ENCODE data around the gene WHRN.

DNA sequence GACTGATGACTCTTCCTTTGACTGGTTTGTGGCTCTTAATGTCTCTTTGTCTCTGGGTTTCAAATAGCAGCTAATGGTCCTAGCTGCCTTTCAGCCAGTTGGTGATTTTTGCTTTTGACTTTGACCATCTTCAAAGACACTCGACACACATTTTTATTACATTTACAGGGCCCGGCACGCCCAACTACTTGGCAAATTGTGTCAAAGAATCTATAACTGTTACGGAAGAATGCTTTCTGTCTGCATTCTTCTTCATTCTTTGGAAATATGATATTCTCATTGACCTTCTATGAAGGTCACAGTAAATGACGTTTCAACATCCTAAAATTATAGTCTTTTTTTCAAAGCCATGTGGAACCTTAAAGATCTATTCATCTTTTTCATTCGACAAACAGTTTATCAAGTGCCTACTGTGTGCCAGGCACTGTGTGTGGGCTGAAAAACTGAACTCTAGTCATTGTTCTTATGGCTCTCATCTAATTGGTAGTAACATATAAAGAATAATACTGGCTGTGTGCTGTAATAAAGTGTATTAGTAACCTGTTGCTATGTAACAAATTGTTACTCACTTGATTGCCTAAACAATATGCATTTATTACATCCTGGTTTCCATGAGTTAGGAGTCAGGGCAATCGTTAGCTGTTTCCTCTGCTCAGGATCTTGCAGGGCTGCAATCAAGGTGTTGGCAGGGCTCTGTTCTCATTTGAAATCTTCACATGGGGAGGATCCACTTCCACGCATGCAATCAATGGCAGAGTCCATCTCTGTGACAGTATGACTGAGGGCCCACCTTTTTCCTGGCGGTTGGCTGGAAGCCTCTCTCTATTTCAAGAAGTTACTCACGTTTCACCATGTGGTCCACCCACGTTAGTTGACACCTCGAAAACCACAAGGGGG, 7.0 kb upstream of the WHRN start:
- TF ChIP-seq ZNF232 (CRISPR knock-in tag; IDR thresholded peaks at IDR 0.05; ENCODE audit: borderline replicate concordance) (no peak), XBP1 (CRISPR knock-in tag; IDR thresholded peaks at IDR 0.05) (no peak), RAD51 (IDR thresholded peaks at IDR 0.05; ENCODE audit: borderline replicate concordance) (no peak), ZZZ3 (CRISPR knock-in tag; IDR thresholded peaks at IDR 0.05; ENCODE audit: borderline replicate concordance) (no peak), KMT2B (CRISPR knock-in tag; IDR thresholded peaks at IDR 0.05) (no peak), POLR2A (IDR thresholded peaks at IDR 0.05; ENCODE audit: insufficient read depth in 1 of 2, low read depth in 2 of 2, low read length in 2 of 2) (no peak), HNRNPL (IDR thresholded peaks at IDR 0.05; ENCODE audit: low read depth, low read length) (no peak)
- TF ChIP-seq, protein P1, sequence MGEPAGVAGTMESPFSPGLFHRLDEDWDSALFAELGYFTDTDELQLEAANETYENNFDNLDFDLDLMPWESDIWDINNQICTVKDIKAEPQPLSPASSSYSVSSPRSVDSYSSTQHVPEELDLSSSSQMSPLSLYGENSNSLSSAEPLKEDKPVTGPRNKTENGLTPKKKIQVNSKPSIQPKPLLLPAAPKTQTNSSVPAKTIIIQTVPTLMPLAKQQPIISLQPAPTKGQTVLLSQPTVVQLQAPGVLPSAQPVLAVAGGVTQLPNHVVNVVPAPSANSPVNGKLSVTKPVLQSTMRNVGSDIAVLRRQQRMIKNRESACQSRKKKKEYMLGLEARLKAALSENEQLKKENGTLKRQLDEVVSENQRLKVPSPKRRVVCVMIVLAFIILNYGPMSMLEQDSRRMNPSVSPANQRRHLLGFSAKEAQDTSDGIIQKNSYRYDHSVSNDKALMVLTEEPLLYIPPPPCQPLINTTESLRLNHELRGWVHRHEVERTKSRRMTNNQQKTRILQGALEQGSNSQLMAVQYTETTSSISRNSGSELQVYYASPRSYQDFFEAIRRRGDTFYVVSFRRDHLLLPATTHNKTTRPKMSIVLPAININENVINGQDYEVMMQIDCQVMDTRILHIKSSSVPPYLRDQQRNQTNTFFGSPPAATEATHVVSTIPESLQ (CRISPR knock-in tag; conservative IDR thresholded peaks at IDR 0.05), result no peak
- TF ChIP-seq, protein P2, sequence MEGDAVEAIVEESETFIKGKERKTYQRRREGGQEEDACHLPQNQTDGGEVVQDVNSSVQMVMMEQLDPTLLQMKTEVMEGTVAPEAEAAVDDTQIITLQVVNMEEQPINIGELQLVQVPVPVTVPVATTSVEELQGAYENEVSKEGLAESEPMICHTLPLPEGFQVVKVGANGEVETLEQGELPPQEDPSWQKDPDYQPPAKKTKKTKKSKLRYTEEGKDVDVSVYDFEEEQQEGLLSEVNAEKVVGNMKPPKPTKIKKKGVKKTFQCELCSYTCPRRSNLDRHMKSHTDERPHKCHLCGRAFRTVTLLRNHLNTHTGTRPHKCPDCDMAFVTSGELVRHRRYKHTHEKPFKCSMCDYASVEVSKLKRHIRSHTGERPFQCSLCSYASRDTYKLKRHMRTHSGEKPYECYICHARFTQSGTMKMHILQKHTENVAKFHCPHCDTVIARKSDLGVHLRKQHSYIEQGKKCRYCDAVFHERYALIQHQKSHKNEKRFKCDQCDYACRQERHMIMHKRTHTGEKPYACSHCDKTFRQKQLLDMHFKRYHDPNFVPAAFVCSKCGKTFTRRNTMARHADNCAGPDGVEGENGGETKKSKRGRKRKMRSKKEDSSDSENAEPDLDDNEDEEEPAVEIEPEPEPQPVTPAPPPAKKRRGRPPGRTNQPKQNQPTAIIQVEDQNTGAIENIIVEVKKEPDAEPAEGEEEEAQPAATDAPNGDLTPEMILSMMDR (CRISPR knock-in tag; IDR thresholded peaks at IDR 0.05), result no peak

Measured in HepG2 (cell line).